ENCODE measurements around the gene FHL2.

Gene FHL2

GRCh38 chr2:105325389-105325963 lies 73.4 kb downstream of the FHL2 start:
- TF ChIP-seq GATA1 (IDR thresholded peaks at IDR 0.05; ENCODE audit: low read depth, low read length) (no peak), POLR2A (IDR thresholded peaks at IDR 0.05; ENCODE audit: low read length) (no peak)
- DNase-seq, result peak; percentile 14 to 29

GRCh38 chr2:105324732-105325131 lies 74.1 kb downstream of the FHL2 start:
- TF ChIP-seq POLR2A (IDR thresholded peaks at IDR 0.05; ENCODE audit: low read length) (no peak), GATA1 (IDR thresholded peaks at IDR 0.05; ENCODE audit: low read depth, low read length) (no peak)
- DNase-seq, result no peak

DNA sequence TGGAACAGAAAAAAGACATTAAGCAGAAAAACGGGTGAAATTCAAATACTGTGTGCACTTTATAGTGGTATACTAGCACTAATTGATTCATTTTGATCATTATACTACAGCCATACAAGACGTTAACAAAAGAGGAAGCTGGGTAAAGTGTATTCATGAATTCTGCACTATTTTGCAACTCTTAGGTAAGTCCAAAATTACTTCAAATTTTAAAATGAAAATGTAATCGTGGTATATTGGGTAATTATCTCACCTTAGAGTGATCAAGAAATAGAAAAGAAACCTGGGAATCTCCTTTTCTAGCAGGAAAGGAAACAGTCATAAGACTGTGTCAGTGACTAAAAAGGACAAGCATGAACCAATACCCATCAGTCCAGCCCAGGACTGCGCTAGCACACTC lies 74.8 kb downstream of the FHL2 start:
- DNase-seq, result no peak
- no peak for TF ChIP-seq POLR2A (IDR thresholded peaks at IDR 0.05; ENCODE audit: low read length)
- TF ChIP-seq GATA1 (IDR thresholded peaks at IDR 0.05; ENCODE audit: low read depth, low read length), result no peak

DNA sequence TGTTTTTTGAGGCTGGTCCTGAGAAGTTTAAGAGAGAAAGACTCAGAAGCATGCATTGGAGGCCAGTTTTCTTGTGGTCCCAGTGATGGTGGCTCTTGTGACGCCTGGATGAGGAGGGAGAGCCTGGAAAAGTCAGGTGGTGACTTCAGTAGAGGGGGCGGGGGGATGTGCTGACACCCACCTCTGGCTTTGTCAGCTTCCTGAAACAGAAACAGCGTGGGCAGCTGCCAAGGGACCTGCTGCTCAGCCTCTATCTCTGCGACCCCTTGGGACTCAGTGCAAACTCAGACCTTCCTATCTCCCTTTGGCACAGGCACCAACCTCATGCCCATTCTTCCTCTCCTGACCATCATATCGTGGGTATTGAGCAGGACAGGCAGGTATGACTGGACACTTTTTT lies 75.7 kb downstream of the FHL2 start:
- no peak for TF ChIP-seq GATA1 (IDR thresholded peaks at IDR 0.05; ENCODE audit: low read depth, low read length)
- no peak for TF ChIP-seq POLR2A (IDR thresholded peaks at IDR 0.05; ENCODE audit: low read length)
- DNase-seq, result no peak

DNA sequence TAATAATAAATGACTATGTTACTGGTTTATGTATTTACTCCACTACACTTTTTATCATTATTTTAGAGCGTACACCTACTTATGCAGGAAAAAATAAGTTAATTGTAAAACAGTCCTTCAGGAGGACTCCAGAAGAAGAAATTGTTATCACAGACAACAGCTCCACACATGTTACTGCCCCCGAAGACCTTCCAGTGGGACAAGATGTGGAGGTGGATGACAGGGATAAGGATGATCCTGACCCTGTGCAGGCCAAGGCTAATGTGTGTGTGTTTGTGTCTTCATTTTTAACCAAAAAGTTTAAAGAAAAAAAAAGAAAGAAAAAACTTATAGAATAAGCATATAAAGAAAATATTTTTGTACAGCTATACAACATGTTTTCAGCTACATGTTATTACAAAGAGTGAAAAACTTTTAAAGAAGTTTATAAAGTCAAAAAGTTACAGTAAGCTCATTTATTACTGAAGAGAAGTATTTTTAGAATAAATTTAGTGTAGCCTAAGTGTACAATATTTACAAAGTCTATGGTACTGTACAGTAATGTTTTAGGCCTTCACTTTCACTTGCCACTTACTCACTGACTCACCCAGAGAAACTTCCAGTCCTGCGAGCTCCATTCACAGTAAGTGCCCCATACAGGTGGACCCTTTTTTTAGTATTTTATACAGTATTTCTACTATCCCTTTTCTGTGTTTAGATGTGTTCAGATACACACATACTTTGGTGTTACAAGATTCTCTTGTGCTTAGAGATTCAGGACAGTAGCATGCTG lies 76.8 kb downstream of the FHL2 start:
- peak in 1 of 2 experiments; percentile 28 for DNase-seq
- TF ChIP-seq GATA1 (IDR thresholded peaks at IDR 0.05; ENCODE audit: low read depth, low read length), result no peak
- TF ChIP-seq POLR2A (IDR thresholded peaks at IDR 0.05; ENCODE audit: low read length), result no peak

DNA sequence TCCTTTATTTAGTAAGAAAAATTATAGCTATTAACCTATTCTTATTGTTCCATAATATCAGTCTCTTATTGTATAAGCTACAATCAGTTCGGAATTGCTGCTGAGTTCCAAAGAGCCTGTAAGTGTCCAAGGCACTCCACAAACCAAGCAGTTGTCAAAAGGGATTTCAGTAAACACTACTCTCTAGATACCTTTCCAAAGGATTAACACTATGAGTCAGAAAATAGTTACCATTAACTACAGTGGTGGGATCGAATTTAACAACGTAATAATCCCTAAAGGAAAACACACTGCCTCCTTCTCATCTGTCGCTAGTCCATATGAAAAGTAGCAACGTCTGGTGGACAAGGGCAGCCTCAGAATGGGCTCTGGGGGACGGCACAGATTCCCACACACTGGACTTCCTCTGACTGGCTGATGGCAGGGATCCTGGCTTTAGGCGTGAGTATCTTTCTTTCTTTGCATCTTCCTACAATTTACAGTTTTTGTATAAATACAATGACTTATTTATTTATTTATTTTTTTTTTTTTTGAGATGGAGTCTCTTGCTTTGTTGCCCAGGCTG lies 78.1 kb downstream of the FHL2 start:
- TF ChIP-seq POLR2A (IDR thresholded peaks at IDR 0.05; ENCODE audit: low read length) (no peak), GATA1 (IDR thresholded peaks at IDR 0.05; ENCODE audit: low read depth, low read length) (no peak)
- DNase-seq, result no peak

DNA sequence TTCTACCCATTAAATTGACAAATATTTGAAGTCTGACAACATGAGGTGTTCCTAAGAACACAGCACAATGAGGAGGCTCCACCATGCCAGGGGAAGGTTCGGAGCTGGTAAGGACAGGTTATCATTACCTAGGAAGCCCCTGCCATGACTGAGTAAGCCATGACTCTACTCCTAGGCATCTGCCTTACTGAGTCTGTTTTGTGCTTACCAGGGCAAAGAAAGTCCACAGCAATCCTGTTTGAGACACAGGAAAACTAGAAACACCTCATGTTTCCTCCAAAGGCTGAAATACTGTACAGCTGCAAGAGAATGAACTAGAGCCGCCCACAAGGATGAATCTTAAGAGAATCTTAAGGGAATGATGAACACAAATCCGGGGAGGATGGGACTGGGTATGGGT lies 80.9 kb downstream of the FHL2 start:
- TF ChIP-seq POLR2A (IDR thresholded peaks at IDR 0.05; ENCODE audit: low read length), result no peak
- no peak for TF ChIP-seq GATA1 (IDR thresholded peaks at IDR 0.05; ENCODE audit: low read depth, low read length)
- DNase-seq, result no peak

DNA sequence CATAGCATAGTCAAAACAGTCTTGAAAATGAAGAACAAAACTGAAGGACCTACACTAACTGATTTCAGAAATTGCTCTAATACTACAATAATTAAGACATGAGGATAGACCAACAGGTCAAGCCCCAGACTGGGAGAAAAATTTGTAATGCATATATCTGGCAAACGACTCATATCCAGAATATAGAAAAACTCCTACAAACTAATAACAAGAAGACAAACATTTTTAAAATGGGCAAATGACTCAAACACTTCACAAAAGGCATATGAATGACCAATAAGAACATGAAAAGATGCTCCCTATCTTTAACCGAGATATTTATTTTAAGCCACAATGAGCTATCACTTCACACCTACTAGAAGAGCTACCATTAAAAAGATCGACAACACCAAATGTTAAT lies 83.5 kb downstream of the FHL2 start:
- no peak for DNase-seq
- TF ChIP-seq GATA1 (IDR thresholded peaks at IDR 0.05; ENCODE audit: low read depth, low read length) (no peak), POLR2A (IDR thresholded peaks at IDR 0.05; ENCODE audit: low read length) (no peak)

DNA sequence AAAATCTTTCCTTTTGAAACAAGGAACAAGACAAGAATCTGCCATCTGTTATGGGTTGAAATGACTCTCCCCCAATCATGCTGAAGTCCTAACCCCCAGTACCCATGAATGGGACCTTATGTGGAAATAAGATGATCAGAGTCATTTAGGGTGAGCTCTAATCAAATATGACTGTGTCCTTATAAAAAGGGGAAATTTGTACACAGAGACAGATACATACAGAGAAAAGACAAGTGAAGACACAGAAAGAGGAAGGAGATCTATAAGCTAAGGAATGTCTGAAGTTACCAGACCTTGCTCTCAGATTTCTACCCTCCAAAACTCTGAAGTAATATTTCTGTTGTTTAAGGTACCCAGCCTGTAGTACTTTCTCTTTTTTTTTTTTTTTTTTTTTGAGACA lies 85.0 kb downstream of the FHL2 start:
- TF ChIP-seq GATA1 (IDR thresholded peaks at IDR 0.05; ENCODE audit: low read depth, low read length) (no peak), POLR2A (IDR thresholded peaks at IDR 0.05; ENCODE audit: low read length) (no peak)
- no peak for DNase-seq

All from erythroblast (primary cell).